BLaER1 treated with 17β-estradiol and CSF1 and Interleukin-3, amounts not matched to agents 10 nM and 100 nM (cell line): ENCODE data around the gene SLC22A14.
"Not testable (repeated sequence)": the region's sequence is repeated elsewhere in the genome, so short reads cannot be mapped to it uniquely, and the experiment has no call there.

Experiments used
- H3K27ac ChIP-seq, 11 experiments: shearing (Covaris generic); formaldehyde crosslinking; 2 replicates each; pipeline ENCODE4 v1.8.1; 2022
- H3K27me3 ChIP-seq, 11 experiments: shearing (Covaris generic); formaldehyde crosslinking; 2 replicates each; pipeline ENCODE4 v1.8.1; 2022
- H3K36me3 ChIP-seq, 11 experiments: shearing (Covaris generic); formaldehyde crosslinking; 2 replicates each; pipeline ENCODE4 v1.8.1; 2022
- H3K4me1 ChIP-seq, 10 experiments: shearing (Covaris generic); formaldehyde crosslinking; 2 replicates each; pipeline ENCODE4 v1.8.1; 2022
- H3K4me2 ChIP-seq, 11 experiments: shearing (Covaris generic); formaldehyde crosslinking; 2 replicates each; pipeline ENCODE4 v1.8.1; 2022
- H3K4me3 ChIP-seq, 10 experiments: shearing (Covaris generic); formaldehyde crosslinking; 2 replicates each; pipeline ENCODE4 v1.8.1; 2022
- H3K9ac ChIP-seq, 11 experiments: shearing (Covaris generic); formaldehyde crosslinking; 2 replicates each; pipeline ENCODE4 v1.8.1; 2022
- H3K9me3 ChIP-seq, 11 experiments: shearing (Covaris generic); formaldehyde crosslinking; replicated peaks in 1 of 11; 2 replicates each; pipeline ENCODE4 v1.8.1; 2022
- H4K20me1 ChIP-seq, 11 experiments: shearing (Covaris generic); formaldehyde crosslinking; 2 replicates each; pipeline ENCODE4 v1.8.1; 2022
- Cebpa-rat ChIP-seq, 11 experiments: shearing (Covaris generic); IDR thresholded peaks; 2 replicates each; pipeline ENCODE4 v1.8.1; 2022

The SLC22A14 gene, protein sequence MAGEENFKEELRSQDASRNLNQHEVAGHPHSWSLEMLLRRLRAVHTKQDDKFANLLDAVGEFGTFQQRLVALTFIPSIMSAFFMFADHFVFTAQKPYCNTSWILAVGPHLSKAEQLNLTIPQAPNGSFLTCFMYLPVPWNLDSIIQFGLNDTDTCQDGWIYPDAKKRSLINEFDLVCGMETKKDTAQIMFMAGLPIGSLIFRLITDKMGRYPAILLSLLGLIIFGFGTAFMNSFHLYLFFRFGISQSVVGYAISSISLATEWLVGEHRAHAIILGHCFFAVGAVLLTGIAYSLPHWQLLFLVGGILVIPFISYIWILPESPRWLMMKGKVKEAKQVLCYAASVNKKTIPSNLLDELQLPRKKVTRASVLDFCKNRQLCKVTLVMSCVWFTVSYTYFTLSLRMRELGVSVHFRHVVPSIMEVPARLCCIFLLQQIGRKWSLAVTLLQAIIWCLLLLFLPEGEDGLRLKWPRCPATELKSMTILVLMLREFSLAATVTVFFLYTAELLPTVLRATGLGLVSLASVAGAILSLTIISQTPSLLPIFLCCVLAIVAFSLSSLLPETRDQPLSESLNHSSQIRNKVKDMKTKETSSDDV

DNA sequence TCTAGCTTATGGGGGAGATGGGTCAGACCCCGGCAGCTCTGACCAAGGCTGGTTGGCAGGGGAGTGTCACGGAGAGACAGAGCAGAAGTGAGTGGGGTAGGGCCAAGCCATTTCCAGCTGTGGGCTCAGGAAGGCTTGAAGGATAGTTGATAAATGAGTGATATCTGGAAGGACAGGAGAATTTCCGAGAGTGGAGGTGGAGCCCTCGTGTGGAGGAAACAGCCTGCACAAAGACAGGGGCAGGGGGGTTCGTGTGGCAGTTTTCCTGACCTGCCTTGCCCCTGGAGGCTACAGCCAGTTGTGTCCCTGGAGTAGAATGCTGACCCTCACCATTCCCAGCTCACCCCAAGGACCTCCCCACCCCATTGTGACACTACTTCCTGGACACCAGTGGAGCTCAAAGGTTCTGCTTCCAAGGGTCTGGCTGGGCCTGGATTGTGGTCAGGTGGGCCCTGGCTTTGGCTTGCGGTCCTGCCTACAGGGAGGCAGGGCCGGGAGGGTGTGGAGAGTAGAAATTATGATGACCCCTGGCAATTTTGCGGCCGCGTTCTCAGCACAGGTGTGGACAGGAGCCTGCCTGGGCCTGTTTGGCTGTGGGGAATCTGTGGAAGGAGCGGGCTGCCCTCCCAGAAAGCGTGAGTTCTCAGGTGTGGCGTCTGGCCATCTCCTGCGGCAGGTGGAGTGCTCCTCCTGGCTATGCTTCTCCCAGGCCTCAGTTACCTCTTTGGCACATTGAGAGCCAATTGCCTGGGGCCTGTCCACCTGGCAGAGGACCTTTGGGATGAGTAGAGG is at the start of gene SLC22A14:
SLC22A14 (plus strand) TSS at position 400 of the 792 bp plus-strand sequence. CDS start 23,733 bp downstream, outside the sequence.
- no peak within 1 kb of the TSS for H3K9ac ChIP-seq
- no peak within 1 kb of the TSS for H3K4me2 ChIP-seq
- no peaks in the 10 kb centered on the region for H3K27me3 ChIP-seq
- H3K4me1 ChIP-seq, result peaks cover 0 to 10% (median 0%) of the 10 kb centered on the region in 10 experiments; a peak in 1 of 20 replicates
- no peak within 1 kb of the TSS for H3K4me3 ChIP-seq
- H3K36me3 ChIP-seq, result peaks cover 0 to 11% (median 0%) of the 10 kb centered on the region in 11 experiments; a peak in 2 of 22 replicates
- peaks cover 0 to 8% (median 3%) of the 10 kb centered on the region in 11 experiments; a peak in 4 of 22 replicates for H3K9me3 ChIP-seq
- H4K20me1 ChIP-seq, result no peaks in the 10 kb centered on the region
- H3K27ac ChIP-seq, result no peak within 1 kb of the TSS
- TF ChIP-seq Cebpa-rat (IDR thresholded peaks at IDR 0.05), result no peak

DNA sequence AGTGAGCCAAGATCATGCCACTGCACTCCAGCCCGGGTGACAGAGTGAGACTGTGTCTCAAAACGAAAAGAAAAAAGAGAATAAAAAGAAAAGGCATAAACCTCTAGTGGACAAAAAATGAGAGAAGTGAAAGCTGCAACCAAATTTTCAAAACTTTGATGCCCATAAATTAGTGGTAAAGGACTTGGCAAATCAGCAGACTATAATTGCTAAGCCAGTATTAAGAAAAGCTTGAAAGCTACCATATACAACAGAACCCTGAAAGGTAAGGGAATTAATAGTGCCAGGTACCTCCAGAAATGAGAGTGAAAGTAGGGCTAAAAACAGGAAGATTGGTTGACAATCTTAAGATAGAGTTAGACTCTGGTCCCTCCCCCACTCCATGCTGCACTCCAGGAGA is 49.4 kb upstream of the SLC22A14 start:
- peak overlapping the region in 4 of 11 experiments; percentile 4 to 48 (median 18); a peak in 5 of 22 replicates for H3K4me2 ChIP-seq
- no peak overlapping the region for H3K4me3 ChIP-seq
- TF ChIP-seq Cebpa-rat (IDR thresholded peaks at IDR 0.05), result no peak
- no peak overlapping the region for H3K27ac ChIP-seq
- peaks cover 79 to 99% (median 92%) of the 10 kb centered on the region in 11 experiments for H3K36me3 ChIP-seq
- peaks cover 7 to 16% (median 13%) of the 10 kb centered on the region in 11 experiments; a peak in 21 of 22 replicates for H3K9me3 ChIP-seq
- H3K4me1 ChIP-seq, result peaks cover 0 to 43% (median 18%) of the 10 kb centered on the region in 10 experiments; a peak in 14 of 20 replicates
- H3K27me3 ChIP-seq, result no peaks in the 10 kb centered on the region
- H4K20me1 ChIP-seq, result 0 out of 22 replicates have a peak, but pooled peaks cover 0 to 14% (median 0%) of the 10 kb centered on the region in 11 experiments
- H3K9ac ChIP-seq, result no peak overlapping the region

DNA sequence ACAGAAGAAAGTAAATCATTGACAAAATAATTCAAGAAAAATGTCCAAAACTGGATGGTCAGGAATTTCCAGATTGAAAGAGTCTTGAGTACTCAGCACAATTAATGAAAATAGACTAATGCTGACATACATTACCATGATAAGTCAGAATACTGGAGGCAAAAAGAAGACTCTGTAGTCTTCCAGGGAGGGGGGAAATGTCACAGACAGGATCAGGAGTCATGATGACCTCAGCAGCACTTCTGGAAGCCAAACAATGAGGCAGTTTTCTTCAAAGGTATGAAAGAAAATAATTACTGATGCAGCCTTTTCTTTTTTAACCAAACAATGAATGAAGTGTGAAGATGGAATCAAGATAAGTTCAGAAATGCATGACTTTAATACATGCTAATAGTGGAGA is 46.6 kb upstream of the SLC22A14 start:
- TF ChIP-seq Cebpa-rat (IDR thresholded peaks at IDR 0.05), result no peak
- H3K4me2 ChIP-seq, result no peak overlapping the region
- H3K36me3 ChIP-seq, result peaks cover 97 to 100% (median 99%) of the 10 kb centered on the region in 11 experiments

GRCh38 chr3:38238416-38239008 is 43.6 kb upstream of the SLC22A14 start:
- no peak for TF ChIP-seq Cebpa-rat (IDR thresholded peaks at IDR 0.05)
- Histone ChIP-seq H3K4me2 (no peak overlapping the region), H3K27me3 (no peaks in the 10 kb centered on the region), H3K9ac (no peak overlapping the region), H4K20me1 (peaks cover 0 to 36% (median 0%) of the 10 kb centered on the region in 11 experiments; a peak in 2 of 22 replicates), H3K4me1 (peaks cover 0 to 12% (median 0%) of the 10 kb centered on the region in 10 experiments; a peak in 2 of 20 replicates), H3K36me3 (peaks cover 81 to 100% (median 94%) of the 10 kb centered on the region in 11 experiments), H3K9me3 (peaks cover 20 to 29% (median 25%) of the 10 kb centered on the region in 11 experiments; a peak in 21 of 22 replicates), H3K27ac (no peak overlapping the region), H3K4me3 (no peak overlapping the region)

More for the DNA sequence above, 46.6 kb upstream of the SLC22A14 start:
- Histone ChIP-seq H3K27me3 (no peaks in the 10 kb centered on the region), H3K9me3 (peaks cover 20 to 29% (median 25%) of the 10 kb centered on the region in 11 experiments; a peak in 21 of 22 replicates), H3K4me1 (peaks cover 0 to 28% (median 0%) of the 10 kb centered on the region in 10 experiments; a peak in 8 of 20 replicates), H3K4me3 (no peak overlapping the region), H3K27ac (no peak overlapping the region), H3K9ac (no peak overlapping the region), H4K20me1 (peaks cover 0 to 21% (median 0%) of the 10 kb centered on the region in 11 experiments; a peak in 1 of 22 replicates)

GRCh38 chr3:38242812-38243211 is 39.3 kb upstream of the SLC22A14 start:
- not testable (repeated sequence) for H3K4me2 ChIP-seq, H3K9ac ChIP-seq, H3K4me3 ChIP-seq, H3K4me1 ChIP-seq, H3K27me3 ChIP-seq, H3K27ac ChIP-seq
- H3K36me3 ChIP-seq, result peaks cover 75 to 99% (median 88%) of the 10 kb centered on the region in 11 experiments
- peaks cover 10 to 13% (median 11%) of the 10 kb centered on the region in 11 experiments; a peak in 19 of 22 replicates for H3K9me3 ChIP-seq
- peaks cover 0 to 66% (median 0%) of the 10 kb centered on the region in 11 experiments; a peak in 4 of 22 replicates for H4K20me1 ChIP-seq

- no peaks in the 10 kb centered on the region for H3K27me3 ChIP-seq
- no peak overlapping the region for H3K4me2 ChIP-seq
- peaks cover 73 to 99% (median 86%) of the 10 kb centered on the region in 11 experiments for H3K36me3 ChIP-seq
- peaks cover 0 to 65% (median 0%) of the 10 kb centered on the region in 11 experiments; a peak in 4 of 22 replicates for H4K20me1 ChIP-seq
- H3K9ac ChIP-seq, result no peak overlapping the region
- H3K9me3 ChIP-seq, result no peaks in the 10 kb centered on the region
- no peaks in the 10 kb centered on the region for H3K4me1 ChIP-seq
- H3K4me3 ChIP-seq, result no peak overlapping the region
- TF ChIP-seq Cebpa-rat (IDR thresholded peaks at IDR 0.05), result no peak
- H3K27ac ChIP-seq, result no peak overlapping the region
Measured at GRCh38 chr3:38245930-38246329, 36.2 kb upstream of the SLC22A14 start.

- Histone ChIP-seq H3K4me3 (no peak overlapping the region), H4K20me1 (peaks cover 0 to 59% (median 0%) of the 10 kb centered on the region in 11 experiments; a peak in 4 of 22 replicates), H3K9ac (no peak overlapping the region), H3K4me1 (no peaks in the 10 kb centered on the region), H3K27ac (no peak overlapping the region), H3K36me3 (peaks cover 84 to 100% (median 92%) of the 10 kb centered on the region in 11 experiments), H3K27me3 (no peaks in the 10 kb centered on the region), H3K4me2 (no peak overlapping the region), H3K9me3 (no peaks in the 10 kb centered on the region)
- no peak for TF ChIP-seq Cebpa-rat (IDR thresholded peaks at IDR 0.05)
Measured at GRCh38 chr3:38247366-38248035, 34.6 kb upstream of the SLC22A14 start.

DNA sequence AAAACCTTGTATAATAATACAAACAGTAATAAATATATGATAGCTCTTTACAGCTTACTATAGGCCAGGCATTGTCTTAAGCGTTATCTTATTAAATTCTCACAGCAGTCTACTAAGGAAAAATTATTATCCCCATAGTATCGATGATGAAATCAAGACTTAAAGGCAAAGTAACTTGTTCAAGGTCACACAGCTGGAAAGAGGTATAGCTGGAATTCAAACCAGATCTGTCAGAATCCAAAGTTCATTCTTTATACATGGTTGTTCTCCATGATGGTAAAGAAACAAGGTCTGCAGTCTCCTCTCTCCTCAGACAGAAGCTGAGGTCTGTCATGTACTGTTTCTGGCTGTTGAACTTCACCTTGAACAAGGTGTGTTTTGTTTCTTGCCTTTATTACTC is 31.9 kb upstream of the SLC22A14 start:
- Histone ChIP-seq H3K27ac (no peak overlapping the region), H3K36me3 (peaks cover 95 to 100% (median 97%) of the 10 kb centered on the region in 11 experiments), H3K4me2 (no peak overlapping the region), H3K4me1 (no peaks in the 10 kb centered on the region), H3K27me3 (no peaks in the 10 kb centered on the region), H4K20me1 (peaks cover 0 to 61% (median 0%) of the 10 kb centered on the region in 11 experiments; a peak in 4 of 22 replicates), H3K9ac (no peak overlapping the region), H3K9me3 (no peaks in the 10 kb centered on the region), H3K4me3 (no peak overlapping the region)
- TF ChIP-seq Cebpa-rat (IDR thresholded peaks at IDR 0.05), result no peak
